Duodenal mucosa (tissue), 2 donors: ENCODE data around the gene ANHX.

Experiments used
- H3K27ac ChIP-seq: one replicate; pipeline ENCODE4 v1.7.0; 2013; ENCODE audit warnings: low read depth, low read length
- H3K27me3 ChIP-seq, 2 donors: one replicate each; pipeline ENCODE4 v1.7.0; 2013; ENCODE audit warnings: low read length in 2 of 2, control low read depth in 1 of 2; ENCODE audit not compliant: insufficient read depth in 2 of 2, control insufficient read depth in 1 of 2
- H3K36me3 ChIP-seq, 2 donors: one replicate each; pipeline ENCODE4 v1.7.0; 2013; ENCODE audit warnings: low read length in 2 of 2, control low read depth in 1 of 2; ENCODE audit not compliant: insufficient read depth in 2 of 2, control insufficient read depth in 1 of 2
- H3K4me1 ChIP-seq, 2 donors: one replicate each; pipeline ENCODE4 v1.7.0; 2013; ENCODE audit warnings: low read length in 2 of 2, control low read depth in 1 of 2; ENCODE audit not compliant: insufficient read depth in 2 of 2, control insufficient read depth in 1 of 2
- H3K4me3 ChIP-seq, 2 donors: one replicate each; pipeline ENCODE4 v1.7.0; 2013; ENCODE audit warnings: low read length in 2 of 2, low read depth in 1 of 2
- H3K9ac ChIP-seq, 2 donors: one replicate each; pipeline ENCODE4 v1.7.0; 2013; ENCODE audit warnings: low read length in 2 of 2, low read depth in 1 of 2
- H3K9me3 ChIP-seq, 2 donors: one replicate each; pipeline ENCODE4 v1.7.0; 2013; ENCODE audit warnings: low read length in 2 of 2, control low read depth in 1 of 2; ENCODE audit not compliant: control insufficient read depth in 1 of 2

The ANHX gene

DNA sequence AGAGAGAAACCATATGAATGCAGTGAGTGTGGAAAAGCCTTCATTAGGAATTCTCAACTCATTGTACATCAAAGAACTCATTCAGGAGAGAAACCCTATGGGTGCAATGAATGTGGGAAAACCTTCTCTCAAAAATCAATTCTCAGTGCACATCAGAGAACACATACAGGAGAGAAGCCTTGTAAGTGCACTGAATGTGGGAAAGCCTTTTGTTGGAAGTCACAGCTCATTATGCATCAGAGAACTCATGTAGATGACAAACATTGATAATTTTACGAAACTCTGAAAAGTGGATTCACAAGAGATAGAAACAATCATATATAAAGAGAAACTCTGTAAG is 31.4 kb downstream of the ANHX start:
- peaks cover 33 to 40% of the 10 kb centered on the region in 2 donors for H3K36me3 ChIP-seq
- no peak overlapping the region for H3K9ac ChIP-seq
- H3K27ac ChIP-seq, result no peak overlapping the region
- no peaks in the 10 kb centered on the region for H3K4me1 ChIP-seq
- H3K4me3 ChIP-seq, result peak overlapping the region in 1 of 2 donors; percentile 33
- H3K9me3 ChIP-seq, result peaks cover 78 to 85% of the 10 kb centered on the region in 2 donors
- H3K27me3 ChIP-seq, result no peaks in the 10 kb centered on the region

DNA sequence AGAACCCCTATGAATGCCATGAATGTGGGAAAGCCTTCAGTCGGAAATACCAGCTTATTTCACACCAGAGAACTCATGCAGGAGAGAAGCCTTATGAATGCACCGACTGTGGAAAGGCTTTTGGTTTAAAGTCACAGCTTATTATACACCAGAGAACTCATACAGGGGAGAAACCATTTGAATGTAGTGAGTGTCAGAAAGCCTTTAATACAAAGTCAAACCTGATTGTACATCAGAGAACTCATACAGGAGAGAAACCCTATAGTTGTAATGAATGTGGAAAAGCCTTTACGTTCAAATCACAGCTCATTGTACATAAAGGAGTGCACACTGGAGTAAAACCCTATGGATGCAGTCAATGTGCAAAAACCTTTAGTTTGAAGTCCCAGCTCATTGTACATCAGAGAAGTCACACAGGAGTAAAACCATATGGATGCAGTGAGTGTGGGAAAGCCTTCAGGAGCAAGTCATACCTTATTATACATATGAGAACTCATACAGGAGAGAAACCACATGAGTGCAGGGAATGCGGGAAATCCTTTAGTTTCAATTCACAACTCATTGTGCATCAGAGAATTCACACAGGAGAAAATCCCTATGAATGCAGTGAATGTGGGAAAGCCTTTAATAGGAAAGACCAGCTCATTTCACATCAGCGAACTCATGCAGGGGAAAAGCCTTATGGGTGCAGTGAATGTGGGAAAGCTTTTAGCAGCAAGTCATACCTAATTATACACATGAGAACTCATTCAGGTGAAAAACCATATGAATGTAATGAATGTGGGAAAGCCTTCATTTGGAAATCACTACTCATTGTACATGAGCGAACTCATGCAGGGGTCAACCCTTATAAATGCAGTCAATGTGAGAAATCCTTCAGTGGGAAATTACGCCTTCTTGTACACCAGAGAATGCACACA is 32.1 kb downstream of the ANHX start:
- Histone ChIP-seq H3K4me1 (no peaks in the 10 kb centered on the region), H3K27me3 (no peaks in the 10 kb centered on the region), H3K9me3 (peaks cover 77 to 81% of the 10 kb centered on the region in 2 donors), H3K27ac (no peak overlapping the region), H3K36me3 (peaks cover 33 to 40% of the 10 kb centered on the region in 2 donors), H3K4me3 (peak overlapping the region; percentile 33 to 50), H3K9ac (no peak overlapping the region)

DNA sequence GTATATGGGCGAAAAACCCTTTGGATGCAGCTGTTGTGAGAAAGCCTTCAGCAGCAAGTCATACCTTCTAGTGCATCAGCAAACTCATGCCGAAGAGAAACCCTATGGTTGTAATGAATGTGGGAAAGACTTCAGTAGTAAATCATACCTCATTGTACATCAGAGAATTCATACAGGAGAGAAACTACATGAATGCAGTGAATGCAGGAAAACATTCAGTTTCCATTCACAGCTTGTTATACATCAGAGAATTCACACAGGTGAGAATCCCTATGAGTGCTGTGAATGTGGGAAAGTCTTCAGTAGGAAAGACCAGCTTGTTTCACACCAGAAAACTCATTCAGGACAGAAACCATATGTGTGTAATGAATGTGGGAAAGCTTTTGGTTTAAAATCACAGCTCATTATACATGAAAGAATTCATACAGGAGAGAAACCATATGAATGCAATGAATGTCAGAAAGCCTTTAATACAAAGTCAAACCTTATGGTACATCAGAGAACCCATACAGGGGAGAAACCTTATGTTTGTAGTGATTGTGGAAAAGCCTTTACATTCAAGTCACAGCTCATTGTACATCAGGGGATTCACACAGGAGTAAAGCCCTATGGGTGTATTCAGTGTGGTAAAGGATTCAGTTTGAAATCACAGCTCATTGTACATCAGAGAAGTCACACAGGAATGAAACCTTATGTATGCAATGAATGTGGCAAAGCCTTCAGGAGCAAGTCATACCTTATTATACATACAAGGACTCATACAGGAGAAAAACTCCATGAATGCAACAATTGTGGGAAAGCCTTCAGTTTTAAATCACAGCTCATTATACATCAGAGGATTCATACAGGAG is 33.0 kb downstream of the ANHX start:
- H3K27ac ChIP-seq, result no peak overlapping the region
- peaks cover 33 to 40% of the 10 kb centered on the region in 2 donors for H3K36me3 ChIP-seq
- H3K9me3 ChIP-seq, result peaks cover 71 to 73% of the 10 kb centered on the region in 2 donors
- no peaks in the 10 kb centered on the region for H3K27me3 ChIP-seq
- H3K9ac ChIP-seq, result no peak overlapping the region
- H3K4me1 ChIP-seq, result no peaks in the 10 kb centered on the region
- peak overlapping the region; percentile 33 to 50 for H3K4me3 ChIP-seq

DNA sequence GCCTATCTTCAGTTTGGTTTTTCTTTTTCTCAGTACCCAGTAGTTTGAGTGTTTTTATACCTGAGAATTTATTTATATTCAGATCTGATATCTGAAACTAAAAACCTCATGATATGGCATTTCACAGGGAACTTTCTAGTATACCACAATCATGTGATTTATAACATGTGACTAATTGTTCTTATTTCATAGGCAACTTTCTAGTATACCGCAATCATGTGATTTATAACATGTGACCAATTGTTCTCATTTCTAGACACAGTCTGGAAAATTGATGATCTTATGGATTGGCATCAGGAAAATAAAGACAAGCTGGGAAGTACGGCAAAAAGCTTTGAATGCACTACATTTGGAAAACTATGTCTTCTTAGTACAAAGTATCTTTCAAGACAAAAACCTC is 33.8 kb downstream of the ANHX start:
- Histone ChIP-seq H3K9me3 (peaks cover 65 to 66% of the 10 kb centered on the region in 2 donors), H3K4me3 (peak overlapping the region; percentile 33 to 50), H3K36me3 (peaks cover 33 to 40% of the 10 kb centered on the region in 2 donors), H3K9ac (no peak overlapping the region), H3K27ac (no peak overlapping the region), H3K4me1 (no peaks in the 10 kb centered on the region), H3K27me3 (no peaks in the 10 kb centered on the region)

DNA sequence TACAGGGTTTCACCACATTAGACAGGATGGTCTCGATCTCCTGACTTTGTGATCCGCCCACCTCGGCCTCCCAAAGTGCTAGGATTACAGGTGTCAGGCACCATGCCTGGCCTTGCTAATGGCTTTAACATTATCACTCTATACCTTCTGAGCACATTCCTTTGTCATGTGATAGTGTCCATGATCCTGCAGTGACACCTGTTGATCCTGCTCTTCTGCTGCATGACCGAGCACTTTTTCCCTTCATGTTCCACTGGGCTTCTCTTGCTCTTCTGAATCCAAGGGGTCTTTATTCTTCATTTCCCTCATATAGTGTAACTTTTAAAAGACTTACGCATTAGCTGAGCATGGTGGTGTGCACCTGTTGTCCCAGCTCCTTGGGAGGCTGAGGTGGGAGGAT is 42.8 kb downstream of the ANHX start:
- Histone ChIP-seq H3K9me3 (peaks cover 67 to 82% of the 10 kb centered on the region in 2 donors), H3K4me3 (peak overlapping the region; percentile 0 to 29), H3K27me3 (no peaks in the 10 kb centered on the region), H3K27ac (no peak overlapping the region), H3K4me1 (no peaks in the 10 kb centered on the region), H3K36me3 (peaks cover 77 to 86% of the 10 kb centered on the region in 2 donors), H3K9ac (no peak overlapping the region)

DNA sequence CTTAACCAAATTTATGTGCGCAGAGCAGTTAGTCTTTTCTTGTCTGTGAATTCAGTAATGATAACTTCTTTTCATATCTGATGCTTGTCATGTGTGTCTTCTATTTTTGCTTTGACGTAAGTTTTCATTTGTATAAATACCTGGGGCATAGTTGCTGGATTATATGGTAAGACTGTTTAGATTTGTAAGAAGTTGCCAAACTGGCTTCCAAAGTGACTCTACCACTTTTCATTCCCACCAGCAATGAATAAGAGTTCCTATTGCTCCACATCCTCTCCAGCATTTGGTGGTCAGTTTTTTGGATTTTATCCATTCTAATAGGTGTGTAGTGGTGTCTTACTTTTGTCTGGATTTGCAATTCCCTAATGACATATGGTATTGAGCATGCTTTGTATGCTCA is 45.5 kb downstream of the ANHX start:
- Histone ChIP-seq H3K4me3 (peak overlapping the region; percentile 11 to 14), H3K36me3 (peaks cover 86 to 98% of the 10 kb centered on the region in 2 donors), H3K4me1 (no peaks in the 10 kb centered on the region), H3K27ac (no peak overlapping the region), H3K27me3 (no peaks in the 10 kb centered on the region), H3K9me3 (peaks cover 83 to 94% of the 10 kb centered on the region in 2 donors), H3K9ac (no peak overlapping the region)

DNA sequence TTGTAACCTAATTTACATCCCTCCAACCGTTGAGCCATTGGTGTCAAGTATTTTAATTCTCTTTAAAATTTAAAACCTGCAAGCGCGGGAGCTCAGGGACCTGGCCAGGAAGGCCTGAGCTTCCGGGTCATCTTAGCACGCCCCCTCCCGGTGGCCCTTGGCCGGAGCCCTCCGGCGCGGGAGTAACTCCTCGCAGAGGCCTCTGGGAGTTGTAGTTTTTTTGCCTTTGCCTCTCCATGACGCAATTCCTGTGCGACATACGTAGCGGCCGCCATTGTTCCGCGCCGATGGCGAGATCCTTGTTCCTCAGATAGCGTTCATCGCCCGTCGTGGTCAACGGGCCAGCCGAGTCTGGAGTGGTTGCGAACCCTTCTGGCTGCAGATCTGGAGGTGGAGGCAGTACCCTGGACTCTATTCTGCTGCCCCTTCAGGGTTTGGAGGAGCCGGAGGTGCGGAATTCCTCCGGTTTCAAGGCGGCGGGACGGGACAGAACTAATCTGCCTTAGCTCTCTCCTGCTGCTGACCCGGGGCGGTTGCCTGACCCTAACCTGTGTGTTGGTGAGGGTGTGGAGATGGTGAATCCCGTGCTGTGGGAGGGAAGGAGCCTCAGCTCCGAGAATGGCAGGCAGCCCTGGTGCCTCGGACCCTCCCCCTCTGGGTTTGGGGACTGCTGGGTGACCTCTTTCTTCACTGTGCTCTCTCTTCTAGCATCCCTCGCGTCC is 54.3 kb downstream of the ANHX start, which contains the start of gene ZNF268:
Gene ZNF268 (plus strand): TSS at position 258 of the 722 bp plus-strand sequence. CDS start 503 bp downstream, outside the sequence.
- peaks cover 4% of the 10 kb centered on the region in 2 donors for H3K4me1 ChIP-seq
- no peaks in the 10 kb centered on the region for H3K27me3 ChIP-seq
- no peak within 1 kb of the TSS for H3K27ac ChIP-seq
- peak within 1 kb of the TSS; percentile 87 to 91 for H3K4me3 ChIP-seq
- H3K9ac ChIP-seq, result peak within 1 kb of the TSS; percentile 43 to 67
- peaks cover 23 to 30% of the 10 kb centered on the region in 2 donors for H3K36me3 ChIP-seq
- H3K9me3 ChIP-seq, result peaks cover 32 to 60% of the 10 kb centered on the region in 2 donors

DNA sequence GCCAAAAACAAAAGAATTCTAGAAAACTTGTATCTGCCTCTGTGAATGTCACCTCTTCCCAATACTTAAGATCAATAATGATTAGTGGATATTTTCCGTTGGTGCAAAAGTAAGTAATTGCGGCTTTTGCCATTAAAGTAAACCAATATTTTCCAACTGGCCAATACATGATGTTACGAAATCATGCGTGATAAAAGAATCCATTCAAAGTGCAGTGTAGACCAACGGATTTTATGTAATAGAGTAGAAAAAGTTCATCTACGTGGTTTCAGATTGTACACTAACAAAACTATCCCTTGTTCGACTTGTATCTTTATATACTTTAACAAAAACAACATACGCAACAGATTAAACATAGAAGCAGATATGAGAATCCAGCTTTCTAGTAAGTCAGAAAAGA is 55.0 kb downstream of the ANHX start:
- Histone ChIP-seq H3K27ac (no peak overlapping the region), H3K27me3 (no peaks in the 10 kb centered on the region), H3K4me3 (no peak overlapping the region), H3K9me3 (peaks cover 30 to 53% of the 10 kb centered on the region in 2 donors), H3K4me1 (peaks cover 4% of the 10 kb centered on the region in 2 donors), H3K9ac (no peak overlapping the region), H3K36me3 (peaks cover 16 to 23% of the 10 kb centered on the region in 2 donors)

DNA sequence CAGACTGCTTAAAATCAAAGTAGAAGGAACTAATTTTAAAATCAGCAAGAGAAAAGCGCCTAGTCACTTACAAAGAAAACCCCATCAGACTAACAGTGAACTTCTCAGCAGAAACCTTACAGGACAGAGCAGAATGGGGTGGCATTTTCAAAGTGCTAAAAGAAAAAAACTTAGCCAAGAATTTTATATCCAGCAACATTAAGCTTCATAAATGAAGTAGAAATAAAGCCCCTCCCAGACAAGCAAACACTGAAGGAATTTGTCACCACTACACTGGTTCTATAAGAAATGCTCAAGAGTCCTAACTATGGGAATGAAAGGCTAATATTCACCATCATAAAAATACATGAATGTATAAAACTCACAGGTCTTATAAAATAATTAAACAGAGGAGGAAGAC is 60.8 kb downstream of the ANHX start:
- Histone ChIP-seq H3K9ac (no peak overlapping the region), H3K27me3 (no peaks in the 10 kb centered on the region), H3K9me3 (peaks cover 33 to 46% of the 10 kb centered on the region in 2 donors), H3K4me3 (no peak overlapping the region), H3K36me3 (no peaks in the 10 kb centered on the region), H3K27ac (no peak overlapping the region), H3K4me1 (no peaks in the 10 kb centered on the region)
